NT2/D1 (cell line): ENCODE measurements around the gene PDE3A.

Experiments used
- DNase-seq: peaks from one replicate; pipeline ENCODE4 v3.0.0-alpha.2; 2011; ENCODE audit warnings: low read depth, low spot score
- H3K27me3 ChIP-seq: 2 replicates; pipeline ENCODE4 v1.6.0; 2011; ENCODE audit warnings: mild to moderate bottlenecking; ENCODE audit not compliant: insufficient read length, insufficient read depth
- H3K36me3 ChIP-seq: 2 replicates; pipeline ENCODE4 v1.6.1; 2011; ENCODE audit warnings: mild to moderate bottlenecking, low read length, mixed read lengths; ENCODE audit not compliant: insufficient read depth, insufficient read length
- H3K4me1 ChIP-seq: 2 replicates; pipeline ENCODE4 v1.5.1; 2011; ENCODE audit not compliant: insufficient read depth, insufficient read length
- H3K4me3 ChIP-seq: 2 replicates; pipeline ENCODE4 v1.5.1; 2011; ENCODE audit warnings: low read depth; ENCODE audit not compliant: insufficient read length
- H3K9ac ChIP-seq: 2 replicates; pipeline ENCODE4 v1.6.0; 2011; ENCODE audit warnings: low read depth; ENCODE audit not compliant: insufficient read length
- H3K9me3 ChIP-seq: 2 replicates; pipeline ENCODE4 v1.5.1; 2011; ENCODE audit warnings: mild to moderate bottlenecking, low read length; ENCODE audit not compliant: insufficient read depth
- SUZ12 ChIP-seq: IDR thresholded peaks from 2 replicates; pipeline ENCODE4 v1.6.1; 2011; ENCODE audit not compliant: insufficient read length, insufficient read depth; ENCODE audit errors: extremely low read depth
- YY1 ChIP-seq: IDR thresholded peaks from 2 replicates; pipeline ENCODE4 v1.6.1; 2011; ENCODE audit not compliant: insufficient read length, insufficient read depth
- ZNF274 ChIP-seq: IDR thresholded peaks from 2 replicates; pipeline ENCODE4 v1.6.1; 2011; ENCODE audit warnings: mild to moderate bottlenecking, low read depth, low read length

The PDE3A gene

DNA sequence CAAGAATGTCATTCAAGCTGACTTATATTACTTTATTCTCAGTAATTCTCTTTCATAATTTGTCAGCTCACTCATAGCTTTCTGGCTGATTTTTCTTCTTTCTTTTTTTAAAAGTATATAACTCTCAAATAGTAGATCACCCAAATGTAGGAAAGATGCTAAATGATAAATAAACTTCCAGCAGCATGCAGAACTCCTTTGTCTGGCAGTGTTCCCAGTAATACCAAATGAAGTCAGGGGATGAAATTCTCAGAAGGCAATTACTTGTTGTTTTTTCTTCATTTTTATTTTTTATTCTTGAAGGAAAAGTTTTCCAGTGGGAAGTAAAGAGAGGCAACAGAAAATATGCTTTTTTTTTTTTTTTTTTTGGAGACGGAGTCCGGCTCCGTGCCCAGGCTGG lies 193.5 kb downstream of the PDE3A start:
- no peaks in the 10 kb centered on the region for H3K9me3 ChIP-seq
- H3K27me3 ChIP-seq, result no peaks in the 10 kb centered on the region
- no peaks in the 10 kb centered on the region for H3K36me3 ChIP-seq
- TF ChIP-seq ZNF274 (no peak), YY1 (no peak), SUZ12 (no peak)
- no peak overlapping the region for H3K4me3 ChIP-seq
- H3K4me1 ChIP-seq, result no peaks in the 10 kb centered on the region
- no peak overlapping the region for H3K9ac ChIP-seq
- DNase-seq, result no peak

- H3K36me3 ChIP-seq, result no peaks in the 10 kb centered on the region
- no peak for DNase-seq
- no peaks in the 10 kb centered on the region for H3K27me3 ChIP-seq
- H3K4me3 ChIP-seq, result no peak overlapping the region
- H3K9me3 ChIP-seq, result no peaks in the 10 kb centered on the region
- no peaks in the 10 kb centered on the region for H3K4me1 ChIP-seq
- H3K9ac ChIP-seq, result no peak overlapping the region
- TF ChIP-seq SUZ12, result no peak
Measured at GRCh38 chr12:20567413-20567812, 199.1 kb downstream of the PDE3A start.

DNA sequence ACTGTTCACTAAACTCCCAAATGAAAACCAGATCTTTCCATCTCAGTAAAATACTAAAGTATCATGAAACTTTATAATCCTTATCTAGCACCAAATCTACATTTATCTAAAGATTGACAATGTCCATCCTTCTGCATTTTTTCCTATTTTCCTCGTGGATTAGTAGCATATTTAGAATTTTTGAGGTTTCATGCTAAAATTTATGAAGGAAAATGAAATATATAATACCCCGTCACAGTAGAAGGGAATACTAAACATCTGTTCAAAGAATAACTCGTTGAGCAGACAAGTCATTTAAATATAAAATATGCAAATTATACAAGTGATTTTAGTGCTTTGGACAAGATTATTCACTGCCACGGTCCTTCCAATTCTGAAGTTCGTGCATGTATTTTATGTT lies 204.1 kb downstream of the PDE3A start:
- Histone ChIP-seq H3K27me3 (no peaks in the 10 kb centered on the region), H3K36me3 (no peaks in the 10 kb centered on the region), H3K9me3 (no peaks in the 10 kb centered on the region), H3K4me1 (no peaks in the 10 kb centered on the region), H3K4me3 (no peak overlapping the region), H3K9ac (no peak overlapping the region)
- TF ChIP-seq YY1, result no peak
- TF ChIP-seq ZNF274, result no peak
- TF ChIP-seq SUZ12, result no peak
- no peak for DNase-seq

DNA sequence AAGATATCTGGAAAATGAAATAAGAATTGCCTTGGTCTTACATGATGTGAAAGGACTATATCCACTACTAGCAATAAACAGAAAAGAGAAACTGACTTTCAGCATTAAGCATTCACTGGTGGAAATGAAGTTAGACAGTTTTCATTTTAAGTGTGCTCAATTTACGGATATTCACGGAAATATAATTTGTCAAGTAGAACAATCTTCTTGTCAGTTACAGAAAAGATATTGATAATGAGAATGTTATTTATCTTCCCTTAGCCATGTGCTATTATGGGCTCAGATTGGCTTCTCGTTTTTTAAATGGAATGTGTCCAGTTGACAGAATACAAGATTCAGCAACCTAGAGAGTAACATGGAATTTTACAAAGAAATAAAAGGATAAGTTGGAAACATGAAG lies 208.2 kb downstream of the PDE3A start:
- Histone ChIP-seq H3K9ac (no peak overlapping the region), H3K4me3 (no peak overlapping the region), H3K4me1 (no peaks in the 10 kb centered on the region), H3K36me3 (no peaks in the 10 kb centered on the region), H3K9me3 (no peaks in the 10 kb centered on the region), H3K27me3 (no peaks in the 10 kb centered on the region)
- TF ChIP-seq YY1, result no peak
- TF ChIP-seq ZNF274, result no peak
- TF ChIP-seq SUZ12, result no peak
- no peak for DNase-seq

DNA sequence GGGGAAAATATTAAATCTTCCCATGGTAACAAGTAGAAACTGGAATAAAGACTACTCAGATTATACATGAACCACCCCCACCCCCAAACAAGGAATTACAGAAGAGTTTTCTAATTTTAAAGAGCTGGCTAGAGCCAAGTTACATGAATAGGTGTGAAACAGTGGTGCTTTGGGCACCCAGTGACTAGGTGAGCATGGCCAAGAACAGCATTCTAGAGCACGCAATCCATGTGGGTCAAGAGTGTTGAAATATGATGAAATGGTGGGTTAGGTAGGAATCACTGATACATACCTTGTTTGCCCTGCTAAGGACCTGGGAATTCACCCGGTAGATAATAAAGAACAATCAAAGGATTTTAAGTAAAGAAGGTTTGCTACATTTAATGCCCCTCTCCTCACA lies 208.7 kb downstream of the PDE3A start:
- no peaks in the 10 kb centered on the region for H3K9me3 ChIP-seq
- DNase-seq, result no peak
- TF ChIP-seq SUZ12 (no peak), ZNF274 (no peak)
- no peaks in the 10 kb centered on the region for H3K36me3 ChIP-seq
- no peak overlapping the region for H3K9ac ChIP-seq
- no peaks in the 10 kb centered on the region for H3K27me3 ChIP-seq
- H3K4me3 ChIP-seq, result no peak overlapping the region
- no peaks in the 10 kb centered on the region for H3K4me1 ChIP-seq

- H3K36me3 ChIP-seq, result no peaks in the 10 kb centered on the region
Measured at GRCh38 chr12:20578142-20578541, 209.8 kb downstream of the PDE3A start.

DNA sequence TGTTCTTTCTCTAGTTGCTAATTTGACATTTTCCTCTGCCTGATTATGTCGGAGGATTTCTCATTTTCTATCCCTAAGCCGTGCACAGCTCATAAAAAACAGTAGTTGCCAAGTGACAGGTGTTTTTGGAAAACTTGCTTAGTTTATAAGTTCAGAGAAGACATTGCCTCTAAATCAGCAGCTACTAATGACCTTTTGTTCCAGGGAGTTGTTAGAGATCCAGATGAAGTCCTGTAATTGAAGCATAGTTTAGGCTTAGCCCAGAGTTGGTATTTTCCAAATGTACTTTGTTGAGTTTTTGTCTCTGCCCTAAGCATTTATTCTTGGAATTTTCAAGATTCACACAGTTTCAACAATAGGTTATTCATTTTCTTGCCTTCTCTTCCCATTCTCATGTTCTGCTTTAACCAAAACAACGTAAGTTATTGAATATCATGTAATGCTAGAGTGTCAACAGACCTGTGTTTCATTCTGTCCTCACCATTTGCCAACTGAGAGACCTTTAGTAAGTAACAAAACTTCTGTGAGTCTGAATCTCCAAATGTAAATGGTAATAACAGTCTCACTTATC lies 216.8 kb downstream of the PDE3A start:
- Histone ChIP-seq H3K4me1 (no peaks in the 10 kb centered on the region), H3K27me3 (no peaks in the 10 kb centered on the region), H3K4me3 (no peak overlapping the region), H3K36me3 (no peaks in the 10 kb centered on the region), H3K9ac (no peak overlapping the region), H3K9me3 (no peaks in the 10 kb centered on the region)
- DNase-seq, result no peak
- TF ChIP-seq ZNF274 (no peak), YY1 (no peak), SUZ12 (no peak)

More at GRCh38 chr12:20578142-20578541, 209.8 kb downstream of the PDE3A start:
- TF ChIP-seq YY1 (no peak), SUZ12 (no peak), ZNF274 (no peak)
- Histone ChIP-seq H3K4me3 (no peak overlapping the region), H3K9me3 (no peaks in the 10 kb centered on the region), H3K4me1 (no peaks in the 10 kb centered on the region), H3K9ac (no peak overlapping the region), H3K27me3 (no peaks in the 10 kb centered on the region)
- no peak for DNase-seq

DNA sequence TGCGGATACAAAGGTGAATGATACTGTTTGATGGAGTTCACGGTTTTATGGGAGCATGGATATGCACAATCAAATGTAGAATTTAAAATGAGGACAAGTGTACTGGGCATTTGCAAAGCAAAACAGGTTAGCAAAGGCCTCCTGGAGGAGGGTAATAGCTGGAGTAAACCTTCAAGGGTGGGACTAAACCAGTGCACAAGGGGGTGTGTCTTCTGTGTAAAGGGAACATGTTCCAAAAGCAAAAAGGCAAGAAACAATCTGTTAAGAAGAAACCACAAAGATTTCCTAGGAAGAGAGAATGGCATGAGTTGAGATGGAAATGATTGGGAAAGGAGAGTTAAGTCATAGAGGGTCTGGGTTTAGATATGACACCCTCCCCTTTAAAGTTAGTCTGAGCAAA lies 217.6 kb downstream of the PDE3A start:
- Histone ChIP-seq H3K27me3 (no peaks in the 10 kb centered on the region), H3K4me3 (no peak overlapping the region), H3K4me1 (no peaks in the 10 kb centered on the region), H3K9me3 (no peaks in the 10 kb centered on the region), H3K9ac (no peak overlapping the region), H3K36me3 (no peaks in the 10 kb centered on the region)
- no peak for DNase-seq
- TF ChIP-seq ZNF274, result no peak
- no peak for TF ChIP-seq SUZ12
- no peak for TF ChIP-seq YY1
